ENCODE results near the gene CDH20. TPM values are rescaled to one million over a fixed set of nuclear protein-coding genes. Genes with fewer than 3 reads are reported as not detected.

Gene CDH20
- total RNA-seq, 1 experiment from 2014 or later = not detected

GRCh38 chr18:61419763-61420162, 86.5 kb downstream of the CDH20 start:
- CTCF ChIA-PET = no interaction called here
- no TSS peak for BruUV-seq (replicated peaks)
- TF ChIP-seq TCF7L2 (IDR thresholded peaks at IDR 0.05; ENCODE audit: low read depth, low read length) = no peak
- no peak for TF ChIP-seq CTCF (IDR thresholded peaks at IDR 0.05)
- no peak for TF ChIP-seq SIN3A (IDR thresholded peaks at IDR 0.05; ENCODE audit: borderline replicate concordance, insufficient read depth, low read depth, low read length)
- no peak for TF ChIP-seq POLR2AphosphoS5 (IDR thresholded peaks at IDR 0.05; ENCODE audit: low read depth, low read length)
- TF ChIP-seq REST (IDR thresholded peaks at IDR 0.05; ENCODE audit: insufficient read depth in 1 of 2, low read depth in 2 of 2, low read length in 1 of 2) = no peak

GRCh38 chr18:61420218-61420885, 87.1 kb downstream of the CDH20 start:
- H3K4me3 ChIP-seq (ENCODE audit: low read depth in 2 of 2, low read length in 2 of 2) = no peak overlapping the region
- ChIA-PET CTCF (no interaction called here), POLR2A (no interaction called here)
- H3K27ac ChIP-seq (ENCODE audit: low read length) = no peak overlapping the region
- BruUV-seq (replicated peaks) = no TSS peak
- in situ Hi-C loops (cut with HindIII; ENCODE audit: low pct_unique_long_range_greater_than_20kb, low sequenced_read_pairs) = no loop called here
- intact Hi-C loops (cut with micrococcal nuclease; ENCODE audit: unreplicated experiment) = no loop called here
- no peaks in the 10 kb centered on the region for H3K4me1 ChIP-seq (ENCODE audit: control insufficient read depth, insufficient read depth, low read length)
- no peak for DNase-seq (ENCODE audit: low read depth, low spot score)
- no peaks in the 10 kb centered on the region for H3K9me3 ChIP-seq (ENCODE audit: control insufficient read depth, insufficient read depth, low read depth, low read length)
- no peaks in the 10 kb centered on the region for H3K36me3 ChIP-seq (ENCODE audit: control insufficient read depth, insufficient read depth, low read length)
- no peak for TF ChIP-seq SIN3A (IDR thresholded peaks at IDR 0.05; ENCODE audit: borderline replicate concordance, insufficient read depth, low read depth, low read length)
- TF ChIP-seq POLR2AphosphoS5 (IDR thresholded peaks at IDR 0.05; ENCODE audit: low read depth, low read length) = no peak
- no peak for TF ChIP-seq CTCF (IDR thresholded peaks at IDR 0.05)
- no peak for TF ChIP-seq REST (IDR thresholded peaks at IDR 0.05; ENCODE audit: insufficient read depth in 1 of 2, low read depth in 2 of 2, low read length in 1 of 2)
- TF ChIP-seq TCF7L2 (IDR thresholded peaks at IDR 0.05; ENCODE audit: low read depth, low read length) = no peak
- ATAC-seq = no peak
- no peaks in the 10 kb centered on the region for H3K27me3 ChIP-seq (ENCODE audit: control insufficient read depth, insufficient read depth, low read length)

More at GRCh38 chr18:61419763-61420162, 86.5 kb downstream of the CDH20 start:
- no peaks in the 10 kb centered on the region for H3K9me3 ChIP-seq (ENCODE audit: control insufficient read depth, insufficient read depth, low read depth, low read length)
- no peaks in the 10 kb centered on the region for H3K36me3 ChIP-seq (ENCODE audit: control insufficient read depth, insufficient read depth, low read length)
- H3K4me3 ChIP-seq (ENCODE audit: low read depth in 2 of 2, low read length in 2 of 2) = no peak overlapping the region
- POLR2A ChIA-PET = no interaction called here
- intact Hi-C loops (cut with micrococcal nuclease; ENCODE audit: unreplicated experiment) = no loop called here
- DNase-seq (ENCODE audit: low read depth, low spot score) (no peak), ATAC-seq (no peak)
- no peak overlapping the region for H3K27ac ChIP-seq (ENCODE audit: low read length)
- in situ Hi-C loops (cut with HindIII; ENCODE audit: low pct_unique_long_range_greater_than_20kb, low sequenced_read_pairs) = no loop called here
- no peaks in the 10 kb centered on the region for H3K4me1 ChIP-seq (ENCODE audit: control insufficient read depth, insufficient read depth, low read length)
- no peaks in the 10 kb centered on the region for H3K27me3 ChIP-seq (ENCODE audit: control insufficient read depth, insufficient read depth, low read length)

Measured in Panc1 (cell line).